ENCODE data around the gene ARFGAP3.

GRCh38 chr22:42766860-42767259 lies 90.2 kb downstream of the ARFGAP3 start:
- TF ChIP-seq CTCF (IDR thresholded peaks at IDR 0.05) (no peak), POLR2A (IDR thresholded peaks at IDR 0.05) (no peak)

Data from heart left ventricle (tissue), 13 donors.